ENCODE data around the gene SYNGR2. TPM values are rescaled to one million over a fixed set of nuclear protein-coding genes. Genes with fewer than 3 reads are reported as not detected.

SYNGR2 gene
- total RNA-seq: 19.3 and 23.0 TPM in 2 replicates
- long read RNA-seq, transcript SYNGR2-201 (4 exons, 2,325 nt): major isoform, 6 of 7 reads
- long read RNA-seq, partial matches to known transcripts: 0 of 7 reads
- long read RNA-seq, other reads (novel, unspliced or antisense): 0 of 7 reads

GRCh38 chr17:78168242-78168902 lies at the start of gene SYNGR2:
Gene SYNGR2 (plus strand): TSS chr17:78168581. CDS start chr17:78168617, 36 bp downstream.
- peak; percentile 78 for DNase-seq (ENCODE audit: low read depth, low spot score)
- H3K4me1 Mint-ChIP-seq: peaks cover 11% of the 10 kb centered on the region
- no peaks in the 10 kb centered on the region for H3K27me3 Mint-ChIP-seq (ENCODE audit: low read depth)
- H3K9me3 Mint-ChIP-seq: no peaks in the 10 kb centered on the region
- H3K4me3 Mint-ChIP-seq: peak within 1 kb of the TSS; percentile 86
- no peak within 1 kb of the TSS for H3K27ac Mint-ChIP-seq (ENCODE audit: unreplicated experiment)
- H3K36me3 Mint-ChIP-seq (ENCODE audit: low read depth): no peaks in the 10 kb centered on the region
- no peak for TF ChIP-seq CTCF (conservative IDR thresholded peaks at IDR 0.05)

GRCh38 chr17:78118801-78119241 lies 49.6 kb upstream of the SYNGR2 start:
- no peak overlapping the region for H3K4me3 Mint-ChIP-seq
- TF ChIP-seq CTCF (conservative IDR thresholded peaks at IDR 0.05): no peak
- DNase-seq (ENCODE audit: low read depth, low spot score): no peak
- H3K36me3 Mint-ChIP-seq (ENCODE audit: low read depth): no peaks in the 10 kb centered on the region
- H3K4me1 Mint-ChIP-seq: peaks cover 4% of the 10 kb centered on the region
- no peaks in the 10 kb centered on the region for H3K9me3 Mint-ChIP-seq
- H3K27me3 Mint-ChIP-seq (ENCODE audit: low read depth): peaks cover 3% of the 10 kb centered on the region
- no peak overlapping the region for H3K27ac Mint-ChIP-seq (ENCODE audit: unreplicated experiment)

GRCh38 chr17:78120537-78120936 lies 47.8 kb upstream of the SYNGR2 start:
- Mint-ChIP-seq H3K4me3 (no peak overlapping the region), H3K27me3 (ENCODE audit: low read depth) (no peaks in the 10 kb centered on the region), H3K4me1 (no peaks in the 10 kb centered on the region), H3K27ac (ENCODE audit: unreplicated experiment) (no peak overlapping the region), H3K9me3 (no peaks in the 10 kb centered on the region), H3K36me3 (ENCODE audit: low read depth) (no peaks in the 10 kb centered on the region)
- no peak for TF ChIP-seq CTCF (conservative IDR thresholded peaks at IDR 0.05)
- no peak for DNase-seq (ENCODE audit: low read depth, low spot score)

- Mint-ChIP-seq H3K27me3 (ENCODE audit: low read depth) (no peaks in the 10 kb centered on the region), H3K4me3 (no peak overlapping the region), H3K36me3 (ENCODE audit: low read depth) (no peaks in the 10 kb centered on the region), H3K9me3 (no peaks in the 10 kb centered on the region), H3K27ac (ENCODE audit: unreplicated experiment) (no peak overlapping the region), H3K4me1 (peaks cover under 1% of the 10 kb centered on the region)
- TF ChIP-seq CTCF (conservative IDR thresholded peaks at IDR 0.05): no peak
- no peak for DNase-seq (ENCODE audit: low read depth, low spot score)
Observed at GRCh38 chr17:78120971-78121800, 47.2 kb upstream of the SYNGR2 start.

- no peak for DNase-seq (ENCODE audit: low read depth, low spot score)
- TF ChIP-seq CTCF (conservative IDR thresholded peaks at IDR 0.05): no peak
- no peaks in the 10 kb centered on the region for H3K36me3 Mint-ChIP-seq (ENCODE audit: low read depth)
- peaks cover 4% of the 10 kb centered on the region for H3K4me1 Mint-ChIP-seq
- no peaks in the 10 kb centered on the region for H3K9me3 Mint-ChIP-seq
- H3K4me3 Mint-ChIP-seq: no peak overlapping the region
- no peak overlapping the region for H3K27ac Mint-ChIP-seq (ENCODE audit: unreplicated experiment)
- H3K27me3 Mint-ChIP-seq (ENCODE audit: low read depth): no peaks in the 10 kb centered on the region
Observed at GRCh38 chr17:78121801-78122215, 46.6 kb upstream of the SYNGR2 start.

Measured in neural crest cell (in vitro differentiated cells).